SIG-M5 treated with dmso at 0.1 percent for 504 hours (cell line): ENCODE results near the gene KRT10.
A peak's percentile ranks its signal among the peaks of the same experiment; 100 is the strongest.

ENCODE experiments used
- DNase-seq: peaks from one replicate; lab custom pipeline; 2025; ENCODE audit not compliant: unreplicated experiment; lab: John Stamatoyannopoulos, UW

KRT10 gene

DNA sequence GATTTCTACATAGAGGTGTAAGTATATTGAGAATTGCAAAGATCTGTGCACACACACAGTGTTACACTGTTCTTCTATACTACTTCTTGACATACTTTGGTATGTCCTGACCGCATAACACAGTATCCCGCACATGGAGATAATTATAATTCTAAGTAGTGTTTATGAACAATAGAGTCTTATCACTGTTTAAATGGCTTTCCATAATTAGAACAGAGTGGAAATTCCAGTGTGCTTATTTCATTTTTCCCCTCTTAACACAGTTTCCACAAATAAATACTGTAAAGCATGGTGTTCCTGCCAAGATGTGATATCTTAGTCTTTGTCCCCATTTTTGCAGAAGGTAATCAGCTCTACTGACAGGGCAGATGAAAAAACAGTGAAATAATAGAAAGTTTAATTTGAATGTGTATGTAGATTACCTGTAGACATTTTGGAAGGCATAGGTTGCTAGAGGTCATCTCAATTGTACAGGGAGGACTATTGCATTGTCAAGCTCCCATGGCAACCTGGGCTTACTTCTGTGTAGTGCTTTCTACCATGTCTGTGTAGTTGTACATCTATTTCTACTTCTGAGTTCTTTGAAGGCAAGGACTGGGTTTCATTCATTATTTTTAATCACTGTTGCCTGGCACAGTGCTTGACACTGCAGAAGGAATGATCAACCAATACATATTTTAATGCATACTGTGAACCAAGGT is 12.5 kb downstream of the KRT10 start:
- DNase-seq, result no peak

DNA sequence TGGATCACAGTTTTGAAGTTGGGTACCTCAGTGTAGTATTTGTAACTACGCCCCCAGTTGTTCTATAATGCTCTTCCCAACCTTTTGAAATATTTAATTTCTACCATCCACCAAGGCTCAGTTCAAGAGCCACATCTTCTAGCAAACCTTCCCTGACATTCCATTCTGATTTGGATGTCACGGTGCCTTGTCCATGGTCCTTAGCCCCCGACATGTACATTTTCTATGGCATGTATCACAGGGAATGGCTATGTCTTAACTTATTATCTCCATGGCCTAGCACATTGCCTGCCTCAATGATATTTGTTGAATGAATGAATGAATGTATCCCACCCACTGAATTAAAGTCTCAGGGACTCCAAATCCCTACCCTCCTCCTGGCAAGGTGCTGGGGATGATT is 16.3 kb downstream of the KRT10 start:
- DNase-seq, result no peak

DNA sequence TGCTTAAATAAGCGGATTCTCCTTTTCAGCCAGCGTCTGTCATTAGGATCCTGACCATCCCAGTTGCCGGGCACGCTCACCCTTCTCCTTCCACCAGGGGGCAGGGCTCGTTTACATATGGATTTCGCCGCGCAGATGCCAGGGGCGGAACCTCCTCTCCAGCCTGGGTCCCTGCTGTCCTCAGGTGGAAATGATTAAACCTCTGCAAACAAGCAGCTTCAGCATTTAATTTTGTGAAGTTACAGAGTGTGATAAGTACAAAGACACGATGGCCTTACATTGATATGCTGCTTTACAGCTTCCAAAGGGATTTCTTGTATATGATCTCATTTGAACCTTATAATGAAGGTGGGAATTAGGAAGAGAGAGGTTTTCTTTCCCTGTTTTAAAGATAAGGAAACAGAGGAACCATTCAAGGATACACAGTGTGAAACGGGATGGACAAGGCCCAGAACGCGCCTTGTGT is 18.8 kb downstream of the KRT10 start:
- peak; percentile 68 for DNase-seq

DNA sequence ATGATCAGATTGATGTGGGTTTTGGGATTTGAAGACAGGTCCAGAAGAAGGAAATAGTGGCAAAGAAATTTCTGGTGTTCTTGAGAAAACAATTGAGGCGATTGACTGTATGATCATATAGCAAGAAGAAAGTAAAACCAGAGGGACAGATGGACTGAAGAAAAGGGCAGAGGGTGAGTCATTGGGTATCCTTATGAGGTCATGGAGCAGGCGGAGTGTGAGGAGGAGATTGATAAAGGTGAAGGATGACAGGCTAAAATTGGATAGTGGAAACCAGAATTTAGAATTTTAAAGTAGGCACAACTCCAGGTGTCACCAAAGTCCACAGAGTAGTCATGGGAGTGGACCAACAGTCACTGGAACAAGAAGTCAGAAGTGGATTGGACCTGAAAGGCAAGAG is 21.3 kb downstream of the KRT10 start:
- no peak for DNase-seq

DNA sequence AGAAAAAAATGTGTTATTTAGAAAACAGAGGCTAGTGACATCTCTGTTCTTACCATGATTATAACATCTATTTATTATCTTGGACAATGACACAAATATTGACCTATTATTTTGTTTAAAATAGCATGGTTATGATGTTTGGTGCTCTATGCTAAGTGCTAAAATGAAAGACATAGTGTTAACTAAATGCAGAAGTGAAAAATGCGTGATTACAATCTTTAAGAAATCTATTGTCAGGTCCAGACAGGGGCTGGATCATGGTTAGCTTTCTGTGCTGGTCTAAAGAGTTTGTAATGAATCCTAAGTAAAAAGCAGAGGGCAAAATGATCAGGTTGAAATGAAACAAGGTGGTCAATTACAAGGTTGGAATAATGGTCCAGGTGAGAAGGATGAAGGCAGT is 22.0 kb downstream of the KRT10 start:
- no peak for DNase-seq

DNA sequence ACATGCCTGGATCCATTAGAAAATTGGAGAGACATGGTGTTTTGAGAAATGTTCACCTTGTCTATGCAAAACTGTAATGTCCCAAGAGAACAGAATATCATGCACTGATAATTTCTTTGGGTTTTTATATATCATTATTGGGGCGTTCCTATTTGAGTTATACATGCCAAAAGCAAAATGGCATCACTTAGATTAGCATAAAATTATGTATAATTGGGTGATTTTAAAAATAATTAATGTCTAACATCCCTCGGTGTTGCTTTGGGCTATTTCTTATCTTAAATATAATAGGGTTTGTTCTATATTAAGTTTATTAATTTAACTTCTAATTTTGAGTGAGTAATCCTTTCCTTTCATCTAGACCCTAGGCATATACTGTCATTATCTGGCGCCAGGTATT is 22.6 kb downstream of the KRT10 start, which contains the start of gene KRT28:
Gene KRT28 (minus strand): TSS at position 101 of the 400 bp plus-strand sequence. CDS start 66 bp downstream, at position 35.
- no peak for DNase-seq

DNA sequence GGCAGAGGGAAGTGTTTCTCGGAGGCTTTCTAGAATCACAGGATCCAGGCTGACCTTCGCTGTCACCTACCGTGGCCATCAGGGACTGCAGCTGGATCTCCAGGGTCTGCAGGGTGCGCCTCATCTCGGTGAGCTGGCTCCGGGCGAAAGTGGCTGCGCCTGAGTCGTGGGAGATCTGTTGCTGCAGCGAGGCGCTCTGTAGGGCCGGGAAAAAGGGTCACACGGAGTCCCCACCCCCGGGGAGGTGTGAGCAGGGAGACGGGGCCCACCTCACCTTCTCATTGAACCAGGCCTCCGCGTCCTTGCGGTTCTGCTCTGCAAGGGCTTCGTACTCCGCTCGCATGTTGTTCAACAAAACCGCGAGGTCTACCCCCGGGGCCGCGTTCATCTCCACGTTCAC is 25.6 kb downstream of the KRT10 start:
- no peak for DNase-seq

DNA sequence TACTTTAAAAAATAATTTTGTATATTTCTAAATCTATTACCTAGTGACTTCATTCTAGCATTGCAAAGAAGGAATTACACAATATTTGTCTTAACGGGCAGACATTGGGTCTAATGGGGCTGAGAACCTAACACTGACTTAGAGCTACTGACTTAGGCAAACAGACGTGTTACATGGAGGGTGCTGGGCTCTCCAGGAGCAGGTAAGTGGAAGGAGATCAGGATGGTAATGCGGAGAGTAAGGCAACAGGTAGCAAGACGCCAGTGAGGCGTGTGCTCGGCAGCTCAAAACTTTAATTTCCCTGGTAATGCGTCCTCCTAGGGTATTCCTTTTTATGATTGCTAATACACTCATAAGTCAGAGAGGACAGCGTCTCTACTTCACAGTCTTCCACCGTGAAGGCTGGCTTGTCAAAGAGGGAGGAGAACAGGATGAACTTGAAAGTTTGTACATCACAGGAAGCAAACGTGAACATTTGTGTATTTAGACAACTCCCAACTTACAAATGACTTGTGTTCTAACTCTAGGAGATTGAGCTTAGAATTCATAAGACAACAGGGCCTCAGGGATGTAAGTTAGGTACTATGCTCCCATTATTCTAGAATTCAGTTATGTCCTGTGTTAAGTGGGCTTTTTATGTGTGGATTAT is 27.3 kb downstream of the KRT10 start:
- DNase-seq, result no peak

DNA sequence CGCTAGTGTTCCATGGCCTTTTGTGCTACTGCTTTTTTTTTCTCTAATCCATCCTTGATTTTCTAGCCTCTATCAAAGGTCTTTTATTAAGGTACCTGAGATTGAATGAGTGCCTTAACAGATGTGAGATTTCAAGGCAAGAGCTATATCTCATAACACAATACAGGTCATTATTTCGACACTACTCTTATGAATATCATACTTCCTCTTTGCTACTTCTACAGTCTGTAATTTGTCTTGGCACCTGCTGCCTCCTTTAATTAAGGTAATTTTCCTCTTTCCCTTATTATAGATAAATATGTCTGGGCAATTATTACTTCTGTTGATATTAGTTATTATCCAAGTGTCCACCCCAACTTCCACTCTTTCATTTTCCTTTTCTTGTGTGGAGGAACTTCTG is 27.9 kb downstream of the KRT10 start:
- peak; percentile 33 for DNase-seq

DNA sequence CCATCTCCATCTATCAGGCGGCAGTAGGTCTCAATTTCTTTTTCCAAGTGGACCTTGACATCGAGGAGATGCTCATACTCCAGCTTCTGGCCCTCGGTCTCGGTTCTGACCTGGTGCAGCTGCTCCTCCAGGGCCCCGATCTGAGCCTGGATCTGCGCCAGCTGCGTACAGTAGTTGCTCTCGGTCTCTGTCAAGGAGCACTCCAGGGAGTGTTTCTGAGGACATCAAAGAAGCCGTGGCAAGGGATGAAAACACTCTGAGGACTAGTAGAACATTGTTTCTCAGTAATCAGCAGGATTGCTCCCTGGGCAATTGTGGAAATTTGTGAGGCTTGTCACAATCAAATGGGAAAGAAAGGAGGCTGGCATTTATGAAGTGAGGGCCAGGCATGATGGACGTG is 28.6 kb downstream of the KRT10 start:
- no peak for DNase-seq

DNA sequence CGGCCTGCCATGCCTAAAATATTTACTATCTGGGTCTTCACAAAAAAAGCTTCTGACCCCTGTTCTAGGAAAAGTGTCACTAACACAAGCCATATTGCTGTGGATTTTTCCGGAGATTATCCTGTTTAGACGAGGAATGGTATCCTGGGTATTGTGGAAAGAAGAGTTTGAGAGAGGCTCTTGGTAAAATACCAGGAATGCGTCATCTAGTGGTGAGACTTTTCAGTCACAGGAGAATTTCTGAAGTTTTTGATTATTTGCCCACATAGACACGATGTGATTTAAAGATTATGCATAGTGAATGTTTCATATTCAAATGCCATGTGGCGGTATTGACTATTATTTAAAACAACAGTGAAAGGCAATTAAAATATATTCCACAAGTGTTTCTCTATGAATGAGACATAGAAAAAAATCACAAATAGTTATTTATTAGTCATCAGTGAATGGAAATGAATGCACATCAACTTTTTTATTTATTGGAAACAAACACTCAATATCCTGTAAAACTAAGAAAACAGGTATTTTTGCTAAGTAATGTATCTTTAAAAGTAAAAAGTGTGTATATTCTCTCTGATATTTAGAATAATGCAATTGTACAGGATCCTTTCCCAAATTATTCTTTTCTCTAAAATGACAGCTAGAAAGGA is 30.5 kb downstream of the KRT10 start:
- DNase-seq, result peak; percentile 40

DNA sequence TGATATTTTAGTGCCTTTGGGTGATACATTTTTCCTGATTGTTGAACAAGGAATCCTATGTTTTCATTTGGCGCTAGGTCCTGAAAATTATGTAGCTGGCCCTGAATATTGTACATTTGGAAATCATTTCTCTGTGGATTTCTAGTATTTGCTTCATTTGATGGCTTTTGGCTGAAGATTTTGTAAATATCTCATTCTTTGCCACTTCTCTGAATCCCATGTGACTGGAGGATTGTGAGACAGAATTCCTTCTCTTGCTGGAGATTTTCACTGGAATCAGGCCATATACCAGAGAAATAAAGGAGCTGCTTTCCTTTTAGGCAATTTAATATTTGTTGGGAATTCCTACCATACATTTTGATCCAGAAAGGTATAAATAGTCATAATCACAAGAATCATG is 31.3 kb downstream of the KRT10 start:
- DNase-seq, result no peak

DNA sequence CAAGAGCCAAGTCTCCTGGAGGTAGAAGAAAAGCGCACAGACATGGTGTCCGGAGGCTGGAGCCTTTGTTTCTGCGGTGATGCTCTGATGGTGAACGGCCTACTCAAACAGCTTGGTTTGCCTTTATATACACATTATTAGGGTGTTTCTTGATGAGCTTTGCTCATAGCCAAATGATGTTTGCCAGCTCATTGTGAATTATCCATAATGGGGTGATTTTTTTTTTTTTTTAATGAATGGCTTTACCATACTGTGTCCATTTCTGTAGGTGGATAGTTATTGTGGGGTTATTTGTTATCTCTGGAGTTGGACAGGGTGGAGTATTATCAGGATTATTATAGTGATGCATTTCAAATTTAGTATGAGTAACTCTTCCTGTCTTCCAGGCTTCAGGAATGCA is 40.0 kb downstream of the KRT10 start, which contains the start of gene KRT27:
Gene KRT27 (minus strand): TSS at position 101 of the 400 bp plus-strand sequence. CDS start 57 bp downstream, at position 44.
- DNase-seq, result no peak

DNA sequence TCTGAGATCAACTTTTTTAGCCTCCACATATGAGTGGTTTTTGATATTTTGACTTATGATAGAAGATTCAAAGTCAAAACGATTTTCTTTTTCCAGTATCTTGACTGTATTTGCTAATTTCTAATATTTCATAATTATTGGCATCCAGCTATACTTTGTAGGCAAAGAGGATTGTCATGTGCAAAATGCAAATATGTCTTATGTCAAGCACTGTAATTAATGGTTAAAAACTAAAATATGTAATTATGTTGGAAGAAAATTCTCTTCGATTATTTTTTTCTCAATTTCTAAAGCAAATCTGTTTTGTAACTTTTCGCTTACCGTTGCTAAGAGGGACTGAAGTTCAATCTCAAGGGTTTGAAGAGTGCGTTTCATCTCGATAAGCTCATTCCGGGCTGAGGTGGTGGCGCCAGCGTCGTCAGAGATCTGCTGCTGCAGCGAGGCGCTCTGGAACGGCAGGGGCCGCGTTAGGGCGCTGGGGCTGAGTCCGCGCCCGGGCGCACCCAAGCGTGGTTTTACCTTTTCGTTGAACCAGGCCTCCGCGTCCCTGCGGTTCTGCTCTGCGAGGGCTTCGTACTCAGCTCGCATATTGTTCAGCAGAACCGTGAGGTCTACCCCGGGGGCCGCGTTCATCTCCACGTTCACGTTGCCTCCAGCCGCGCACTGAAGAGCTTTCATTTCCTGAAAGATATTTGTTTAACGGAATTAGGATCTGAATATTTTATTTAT is 43.1 kb downstream of the KRT10 start:
- no peak for DNase-seq

DNA sequence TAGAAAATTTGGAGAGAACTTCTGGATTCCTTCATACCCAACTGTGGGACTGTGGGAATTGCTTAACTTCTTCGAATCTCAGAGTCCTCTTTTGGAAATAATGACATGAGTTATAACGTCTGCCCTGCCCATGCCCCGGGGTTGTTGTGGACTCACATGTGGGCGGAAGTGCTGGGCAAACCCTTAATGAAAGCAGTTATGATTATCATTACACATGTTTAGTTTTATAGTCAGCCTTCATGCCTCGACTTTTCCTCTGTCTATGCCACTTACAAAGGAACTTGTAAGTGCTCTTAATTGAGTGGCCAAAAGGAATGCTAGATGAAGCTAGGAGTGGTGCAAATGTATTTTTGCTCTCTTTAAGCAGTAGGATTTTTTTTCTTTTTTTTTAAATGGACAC is 44.0 kb downstream of the KRT10 start:
- no peak for DNase-seq

DNA sequence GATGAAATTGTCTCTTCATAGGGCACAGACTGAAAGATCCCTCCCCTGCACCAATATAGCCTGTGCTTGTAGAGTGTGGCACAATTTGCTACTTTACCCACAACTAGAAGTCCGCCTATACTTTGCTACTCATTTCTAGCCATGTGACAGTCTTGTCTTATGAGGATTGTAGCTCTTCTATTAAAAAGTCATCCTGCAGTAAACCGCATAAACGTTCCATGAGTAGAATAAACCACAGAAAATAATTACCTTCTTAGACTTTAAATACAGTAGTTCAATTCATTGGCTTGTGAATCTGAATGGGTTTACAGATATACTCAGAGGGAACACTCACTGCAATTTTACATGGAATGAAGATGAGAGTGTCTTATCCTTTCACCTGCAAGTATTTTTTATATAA is 44.4 kb downstream of the KRT10 start:
- DNase-seq, result no peak

DNA sequence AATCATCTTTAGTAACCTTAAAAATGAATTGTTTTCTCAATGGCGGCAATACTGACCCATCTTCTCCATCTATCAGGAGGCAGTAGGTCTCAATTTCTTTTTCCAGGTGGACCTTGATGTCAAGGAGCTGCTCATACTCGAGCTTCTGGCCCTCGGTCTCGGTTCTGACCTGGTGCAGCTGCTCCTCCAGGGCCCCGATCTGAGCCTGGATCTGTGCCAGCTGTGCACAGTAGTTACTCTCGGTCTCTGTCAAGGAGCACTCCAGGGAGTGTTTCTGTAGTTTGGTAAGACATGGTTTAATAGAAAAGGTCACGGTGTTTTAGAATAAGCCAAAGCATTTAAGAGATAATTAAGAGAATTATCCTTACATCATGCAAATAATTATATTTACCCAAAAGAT is 45.0 kb downstream of the KRT10 start:
- no peak for DNase-seq

DNA sequence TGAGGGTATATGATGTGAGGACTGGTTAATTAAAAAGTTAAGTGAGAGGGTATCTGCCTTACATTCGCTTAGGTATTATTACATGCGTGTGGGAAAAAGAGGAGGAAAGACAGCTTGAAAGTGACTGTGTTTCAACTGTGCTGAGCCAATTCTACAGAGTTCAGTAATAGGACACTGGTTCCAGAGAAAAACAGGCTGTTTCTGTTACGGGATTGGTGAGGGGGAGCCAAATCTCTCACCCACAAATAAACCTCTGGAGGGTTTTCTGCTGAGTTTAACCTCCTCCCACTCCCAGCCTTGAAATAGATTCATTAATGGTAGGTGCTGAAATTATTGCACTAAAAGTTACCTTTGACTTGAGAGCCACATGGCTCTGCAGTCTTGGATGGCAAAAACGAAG is 46.5 kb downstream of the KRT10 start:
- DNase-seq, result no peak

DNA sequence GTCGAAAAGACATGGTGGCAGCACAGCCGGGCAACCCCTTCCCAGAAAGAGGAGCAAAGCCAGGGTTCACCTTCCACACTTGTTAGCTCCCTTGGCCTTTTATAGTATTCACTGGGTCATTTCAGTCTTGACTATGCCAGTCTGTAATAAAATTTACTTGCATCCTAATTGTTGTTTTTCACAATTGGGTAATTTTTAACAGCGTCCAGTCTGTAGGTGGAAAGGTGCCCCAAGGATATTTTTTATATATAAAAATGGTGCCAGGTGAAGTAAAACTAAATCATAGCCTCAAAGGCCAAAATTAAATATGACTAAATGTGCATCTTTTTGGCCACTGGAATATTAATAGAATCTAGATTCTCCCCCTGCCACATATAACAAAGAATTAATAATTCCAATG is 50.3 kb downstream of the KRT10 start, which contains the start of gene KRT26:
Gene KRT26 (minus strand): TSS at position 101 of the 400 bp plus-strand sequence. CDS start 88 bp downstream, at position 13.
- no peak for DNase-seq
